CD14-positive monocyte (primary cell): ENCODE measurements around the gene MTA2. TPM values are rescaled to one million over a fixed set of nuclear protein-coding genes. Genes with fewer than 3 reads are reported as not detected.
A peak's percentile ranks its signal among the peaks of the same experiment; 100 is the strongest.

Experiments
- DNase-seq, 3 donors: peaks; one replicate each; pipeline ENCODE4 v3.0.0-alpha.2; 2011 to 2022
- H2AFZ ChIP-seq: 2 replicates; pipeline ENCODE4 v1.6.0; 2012; ENCODE audit warnings: mild to moderate bottlenecking, low read depth, low read length, inconsistent platforms; ENCODE audit not compliant: insufficient read depth, poor library complexity, severe bottlenecking
- H3K27ac ChIP-seq, 2 donors: 1 replicate in 1 of 2; 2 replicates in 1 of 2; pipeline ENCODE4 v1.5.1; 2012 to 2013; ENCODE audit warnings: low read length in 2 of 2, control low read depth in 1 of 2, inconsistent platforms in 1 of 2, low read depth in 1 of 2, mild to moderate bottlenecking in 1 of 2
- H3K27me3 ChIP-seq, 2 donors: one replicate each; pipeline versions ENCODE4 v1.6.0 to v1.6.1; 2011 to 2013; ENCODE audit warnings: low read length in 2 of 2; ENCODE audit not compliant: control insufficient read depth in 2 of 2, insufficient read depth in 2 of 2
- H3K36me3 ChIP-seq, 2 donors: replicated peaks in 1 of 2; 1 replicate in 1 of 2; 2 replicates in 1 of 2; pipeline versions ENCODE4 v1.5.1 to v1.6.1; 2012 to 2013; ENCODE audit warnings: low read length in 2 of 2, control low read depth in 1 of 2, inconsistent platforms in 1 of 2, mild to moderate bottlenecking in 1 of 2; ENCODE audit not compliant: insufficient read depth in 2 of 2, control insufficient read depth in 1 of 2
- H3K4me1 ChIP-seq, 2 donors: 1 replicate in 1 of 2; 2 replicates in 1 of 2; pipeline versions ENCODE4 v1.5.1 to v1.6.1; 2012 to 2013; ENCODE audit warnings: low read length in 2 of 2, control low read depth in 1 of 2, inconsistent platforms in 1 of 2, mild to moderate bottlenecking in 1 of 2, moderate library complexity in 1 of 2; ENCODE audit not compliant: insufficient read depth in 2 of 2, control insufficient read depth in 1 of 2
- H3K4me2 ChIP-seq: replicated peaks from 2 replicates; pipeline ENCODE3; 2012; ENCODE audit warnings: low read length, moderate library complexity, mild to moderate bottlenecking; ENCODE audit not compliant: poor library complexity, severe bottlenecking; ENCODE audit errors: extremely low read depth
- H3K4me3 ChIP-seq, 3 experiments: fragments of 200-600 bp in 1 of 3; sonication (generic) in 1 of 3; replicated peaks in 1 of 3; 1 replicate in 2 of 3; 2 replicates in 1 of 3; pipeline ENCODE4 v1.5.1; 2011 to 2013; ENCODE audit warnings: low read length in 3 of 3, mild to moderate bottlenecking in 3 of 3, control low read depth in 2 of 3, low read depth in 2 of 3, inconsistent platforms in 1 of 3, moderate library complexity in 1 of 3
- H3K79me2 ChIP-seq: 2 replicates; pipeline ENCODE4 v1.6.0; 2012; ENCODE audit warnings: mild to moderate bottlenecking, control low read depth, inconsistent platforms, low read length, moderate library complexity; ENCODE audit not compliant: insufficient read depth
- H3K9ac ChIP-seq: 2 replicates; pipeline ENCODE4 v1.6.0; 2017; ENCODE audit warnings: low read length, mild to moderate bottlenecking; ENCODE audit not compliant: insufficient read depth, poor library complexity, severe bottlenecking
- H3K9me3 ChIP-seq, 2 donors: replicated peaks in 1 of 2; 1 replicate in 1 of 2; 2 replicates in 1 of 2; pipeline versions ENCODE4 v1.5.1 to v1.6.1; 2012 to 2013; ENCODE audit warnings: low read length in 2 of 2, control low read depth in 1 of 2; ENCODE audit not compliant: control insufficient read depth in 1 of 2, insufficient read depth in 1 of 2
- H4K20me1 ChIP-seq: 2 replicates; pipeline ENCODE4 v1.6.0; 2012; ENCODE audit warnings: mild to moderate bottlenecking, low read length, control low read depth, moderate library complexity; ENCODE audit not compliant: insufficient read depth
- H3K27ac Mint-ChIP-seq, 7 donors: one replicate each; pipeline ENCODE4 v1.8.0; 2020; ENCODE audit warnings: mild to moderate bottlenecking in 7 of 7, mixed read lengths in 7 of 7, moderate library complexity in 6 of 7, inconsistent platforms in 2 of 7
- H3K27me3 Mint-ChIP-seq, 3 donors: one replicate each; pipeline ENCODE4 v1.8.0; 2021 to 2022; ENCODE audit warnings: low read depth in 3 of 3, mild to moderate bottlenecking in 3 of 3, mixed read lengths in 3 of 3, moderate library complexity in 3 of 3, inconsistent platforms in 1 of 3
- H3K36me3 Mint-ChIP-seq, 2 donors: one replicate each; pipeline ENCODE4 v1.8.0; 2020; ENCODE audit warnings: mixed read lengths in 2 of 2, inconsistent platforms in 1 of 2, mild to moderate bottlenecking in 1 of 2
- H3K4me1 Mint-ChIP-seq: one replicate; pipeline ENCODE4 v1.8.0; 2020; ENCODE audit warnings: mild to moderate bottlenecking, mixed read lengths
- H3K4me3 Mint-ChIP-seq, 2 donors: one replicate each; pipeline ENCODE4 v1.8.0; 2020; ENCODE audit warnings: mild to moderate bottlenecking in 2 of 2, mixed read lengths in 2 of 2, moderate library complexity in 1 of 2
- H3K9me3 Mint-ChIP-seq, 7 donors: one replicate each; pipeline ENCODE4 v1.8.0; 2020 to 2022; ENCODE audit warnings: mixed read lengths in 7 of 7, mild to moderate bottlenecking in 6 of 7, moderate library complexity in 6 of 7, inconsistent platforms in 2 of 7
- WGBS: methylation state at CpG from one replicate; pipeline ENCODE4 v1.1.5; 2013; ENCODE audit warnings: missing lambda C conversion rate; ENCODE audit not compliant: insufficient coverage; 5-methylcytosine and 5-hydroxymethylcytosine counted together
- intact Hi-C, 2 donors: fragments of 100-400 bp; cut with micrococcal nuclease; formaldehyde crosslinking; loops; one replicate each; pipeline versions ENCODE4 v1.15.0 to v1.15.1; 2023
- polyA plus RNA-seq, 3 donors: library from polyadenylated mRNA; depleted of rRNA in 1 of 3; unstranded in 2 of 3; stranded (reverse) in 1 of 3; fragments of 300-500 nt in 2 of 3; fragments of >200 nt in 1 of 3; fragmentation: Illumina TruSeq in 2 of 3; gene quantifications; 1 replicate in 2 of 3; 2 replicates in 1 of 3; pipeline ENCODE4 v1.2.3, GENCODE V29; 2012 to 2021
- TF ChIP-seq, protein P1 (sequence below): fragments of 200-600 bp; IDR thresholded peaks from one replicate; pipeline ENCODE4 v1.8.0; 2022; ENCODE audit warnings: antibody characterized with exemption, mild to moderate bottlenecking

MTA2 gene
- polyA plus RNA-seq, 3 donors: 14.0 to 38.6 (median 17.6) TPM

- H3K27me3 Mint-ChIP-seq: peaks cover 0 to 2% (median 0%) of the 10 kb centered on the region in 3 donors
- H3K27ac ChIP-seq: peak overlapping the region in 1 of 2 donors; percentile 59
- H4K20me1 ChIP-seq: peaks cover 68% of the 10 kb centered on the region
- H3K27me3 ChIP-seq: no peaks in the 10 kb centered on the region
- peak overlapping the region in 5 of 7 donors; percentile 15 to 81 (median 56) for H3K27ac Mint-ChIP-seq
- DNase-seq: no peak
- WGBS: 83% methylated on average over 2 of the region's 8 CpGs
- H3K36me3 ChIP-seq: peaks cover 80 to 88% of the 10 kb centered on the region in 2 donors
- no peak overlapping the region for H2AFZ ChIP-seq
- no peak overlapping the region for H3K9ac ChIP-seq
- H3K4me1 ChIP-seq: peaks cover 0 to 15% of the 10 kb centered on the region in 2 donors
- no peaks in the 10 kb centered on the region for H3K9me3 Mint-ChIP-seq
- H3K36me3 Mint-ChIP-seq: peaks cover 72 to 96% of the 10 kb centered on the region in 2 donors
- no peaks in the 10 kb centered on the region for H3K9me3 ChIP-seq
- TF ChIP-seq, protein P1, sequence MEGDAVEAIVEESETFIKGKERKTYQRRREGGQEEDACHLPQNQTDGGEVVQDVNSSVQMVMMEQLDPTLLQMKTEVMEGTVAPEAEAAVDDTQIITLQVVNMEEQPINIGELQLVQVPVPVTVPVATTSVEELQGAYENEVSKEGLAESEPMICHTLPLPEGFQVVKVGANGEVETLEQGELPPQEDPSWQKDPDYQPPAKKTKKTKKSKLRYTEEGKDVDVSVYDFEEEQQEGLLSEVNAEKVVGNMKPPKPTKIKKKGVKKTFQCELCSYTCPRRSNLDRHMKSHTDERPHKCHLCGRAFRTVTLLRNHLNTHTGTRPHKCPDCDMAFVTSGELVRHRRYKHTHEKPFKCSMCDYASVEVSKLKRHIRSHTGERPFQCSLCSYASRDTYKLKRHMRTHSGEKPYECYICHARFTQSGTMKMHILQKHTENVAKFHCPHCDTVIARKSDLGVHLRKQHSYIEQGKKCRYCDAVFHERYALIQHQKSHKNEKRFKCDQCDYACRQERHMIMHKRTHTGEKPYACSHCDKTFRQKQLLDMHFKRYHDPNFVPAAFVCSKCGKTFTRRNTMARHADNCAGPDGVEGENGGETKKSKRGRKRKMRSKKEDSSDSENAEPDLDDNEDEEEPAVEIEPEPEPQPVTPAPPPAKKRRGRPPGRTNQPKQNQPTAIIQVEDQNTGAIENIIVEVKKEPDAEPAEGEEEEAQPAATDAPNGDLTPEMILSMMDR: no peak
- no peak overlapping the region for H3K4me2 ChIP-seq
- peaks cover 93% of the 10 kb centered on the region for H3K79me2 ChIP-seq
- intact Hi-C loops: loop anchor here in 1 of 2 donors (5.0 kb wide), 1 partner anchor 35 kb away; no protein-coding TSS in a partner anchor
- no peak overlapping the region for H3K4me3 ChIP-seq
- peak overlapping the region in 1 of 2 donors; percentile 39 for H3K4me3 Mint-ChIP-seq
- H3K4me1 Mint-ChIP-seq: peaks cover 24% of the 10 kb centered on the region
These were observed 34.5 kb downstream of the MTA2 start for GRCh38 chr11:62567018-62567633.

DNA sequence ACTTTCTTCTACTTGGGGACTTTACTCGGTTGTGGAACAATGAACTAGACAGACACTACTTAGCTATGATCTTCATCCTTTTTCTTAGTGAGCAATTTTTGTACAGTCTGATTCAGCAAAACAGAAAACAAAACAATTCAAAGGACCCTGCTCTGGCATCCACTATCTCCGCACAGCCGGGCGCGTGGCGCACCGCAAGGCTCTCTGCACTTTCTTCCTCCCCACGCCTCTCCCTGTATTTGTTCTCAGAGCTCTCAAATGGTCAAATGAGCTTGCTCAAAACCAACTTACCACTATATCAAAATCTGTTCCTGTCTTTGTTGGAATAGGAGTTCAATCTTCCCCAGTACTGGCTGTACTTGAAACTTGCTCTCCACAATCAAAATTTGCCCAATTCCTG is 35.4 kb downstream of the MTA2 start:
- H3K36me3 Mint-ChIP-seq: peaks cover 70 to 98% of the 10 kb centered on the region in 2 donors
- Histone ChIP-seq H3K4me3 (no peak overlapping the region), H3K36me3 (peaks cover 77 to 85% of the 10 kb centered on the region in 2 donors), H3K4me1 (peaks cover 0 to 14% of the 10 kb centered on the region in 2 donors), H3K27me3 (no peaks in the 10 kb centered on the region), H3K4me2 (no peak overlapping the region), H3K9ac (no peak overlapping the region), H3K79me2 (peaks cover 84% of the 10 kb centered on the region), H3K27ac (no peak overlapping the region), H2AFZ (no peak overlapping the region), H3K9me3 (no peaks in the 10 kb centered on the region), H4K20me1 (peaks cover 60% of the 10 kb centered on the region)
- peaks cover 17% of the 10 kb centered on the region for H3K4me1 Mint-ChIP-seq
- DNase-seq: no peak
- H3K27ac Mint-ChIP-seq: peak overlapping the region in 2 of 7 donors; percentile 4 to 16
- 95% methylated on average over 7 of the region's 8 CpGs for WGBS
- intact Hi-C loops: loop anchor here in 1 of 2 donors (5.0 kb wide), 1 partner anchor 34 kb away; no protein-coding TSS in a partner anchor
- peaks cover 0 to under 1% (median 0%) of the 10 kb centered on the region in 3 donors for H3K27me3 Mint-ChIP-seq
- H3K9me3 Mint-ChIP-seq: no peaks in the 10 kb centered on the region
- TF ChIP-seq, protein P1: no peak
- no peak overlapping the region for H3K4me3 Mint-ChIP-seq
